ENCODE data around the gene ACTA2. TPM values are rescaled to one million over a fixed set of nuclear protein-coding genes. Genes with fewer than 3 reads are reported as not detected.

ACTA2 gene
- total RNA-seq, 6 experiments from 2014 or later, result 15.0 to 127 (median 80.7) TPM

GRCh38 chr10:88981435-88981834 is 28.9 kb upstream of the ACTA2 start:
- Histone ChIP-seq H3K4me3 (no peak overlapping the region), H3K36me3 (no peaks in the 10 kb centered on the region), H3K9me3 (no peaks in the 10 kb centered on the region), H3K27ac (peak overlapping the region in 2 of 3 donors; percentile 24 to 77), H3K27me3 (no peaks in the 10 kb centered on the region), H3K4me1 (peaks cover 0 to 32% (median 14%) of the 10 kb centered on the region in 4 donors)
- no peak for TF ChIP-seq POLR2A (IDR thresholded peaks at IDR 0.05)
- no peak for DNase-seq
- 55% methylated on average over 5 of the region's 5 CpGs for WGBS (ENCODE audit: insufficient coverage, low coverage, low lambda C conversion rate, missing lambda C conversion rate)
- intact Hi-C loops (cut with DNase I), result loop anchor here (5.0 to 10.0 kb wide), 2 partner anchors 44 to 47 kb away; no protein-coding TSS in a partner anchor
- ATAC-seq, result peak in 3 of 4 donors; percentile 7 to 24 (median 10)

- H3K9me3 ChIP-seq, result no peaks in the 10 kb centered on the region
- 57% methylated on average over 3 of the region's 4 CpGs for WGBS (ENCODE audit: insufficient coverage, low coverage, low lambda C conversion rate, missing lambda C conversion rate)
- peak overlapping the region in 2 of 3 donors; percentile 24 to 77 for H3K27ac ChIP-seq
- H3K27me3 ChIP-seq, result no peaks in the 10 kb centered on the region
- H3K4me1 ChIP-seq, result peaks cover 0 to 32% (median 15%) of the 10 kb centered on the region in 4 donors
- DNase-seq (no peak), ATAC-seq (peak; percentile 45 to 64 (median 53))
- H3K4me3 ChIP-seq, result no peak overlapping the region
- intact Hi-C loops (cut with DNase I), result loop anchor here (5.0 to 10.0 kb wide), 2 partner anchors 43 to 46 kb away; no protein-coding TSS in a partner anchor
- H3K36me3 ChIP-seq, result no peaks in the 10 kb centered on the region
- TF ChIP-seq CTCF (IDR thresholded peaks at IDR 0.05) (no peak), POLR2A (IDR thresholded peaks at IDR 0.05) (no peak)
These were observed 28.2 kb upstream of the ACTA2 start for GRCh38 chr10:88980800-88981199.

- Histone ChIP-seq H3K4me3 (no peak overlapping the region), H3K36me3 (no peaks in the 10 kb centered on the region), H3K9me3 (no peaks in the 10 kb centered on the region), H3K27me3 (no peaks in the 10 kb centered on the region), H3K4me1 (peaks cover 0 to 36% (median 18%) of the 10 kb centered on the region in 4 donors), H3K27ac (peak overlapping the region in 1 of 3 donors; percentile 77)
- 64% methylated on average over 4 of the region's 4 CpGs for WGBS (ENCODE audit: insufficient coverage, low coverage, low lambda C conversion rate, missing lambda C conversion rate)
- no peak for DNase-seq
- TF ChIP-seq POLR2A (IDR thresholded peaks at IDR 0.05), result no peak
- no peak for TF ChIP-seq CTCF (IDR thresholded peaks at IDR 0.05)
- intact Hi-C loops (cut with DNase I), result loop anchor here (5.0 to 10.0 kb wide), 2 partner anchors 43 to 45 kb away; no protein-coding TSS in a partner anchor
- ATAC-seq, result peak in 1 of 4 donors; percentile 3
These were observed 27.7 kb upstream of the ACTA2 start for GRCh38 chr10:88980247-88980646.

GRCh38 chr10:88979603-88980002 is 27.0 kb upstream of the ACTA2 start:
- peak; percentile 71 to 80 (median 76) for ATAC-seq
- Histone ChIP-seq H3K4me1 (peaks cover 0 to 36% (median 18%) of the 10 kb centered on the region in 4 donors), H3K27ac (peak overlapping the region; percentile 48 to 77 (median 55)), H3K9me3 (no peaks in the 10 kb centered on the region), H3K36me3 (no peaks in the 10 kb centered on the region), H3K4me3 (no peak overlapping the region), H3K27me3 (no peaks in the 10 kb centered on the region)
- no peak for DNase-seq
- TF ChIP-seq POLR2A (IDR thresholded peaks at IDR 0.05) (no peak), CTCF (IDR thresholded peaks at IDR 0.05) (no peak)
- 36% methylated on average over 4 of the region's 4 CpGs for WGBS (ENCODE audit: insufficient coverage, low coverage, low lambda C conversion rate, missing lambda C conversion rate)
- intact Hi-C loops (cut with DNase I), result loop anchor here (5.0 to 10.0 kb wide), 2 partner anchors 42 to 45 kb away; no protein-coding TSS in a partner anchor

GRCh38 chr10:88979153-88979562 is 26.6 kb upstream of the ACTA2 start:
- Histone ChIP-seq H3K4me3 (no peak overlapping the region), H3K27me3 (no peaks in the 10 kb centered on the region), H3K4me1 (peaks cover 0 to 39% (median 19%) of the 10 kb centered on the region in 4 donors), H3K27ac (peak overlapping the region; percentile 48 to 77 (median 55)), H3K9me3 (no peaks in the 10 kb centered on the region), H3K36me3 (no peaks in the 10 kb centered on the region)
- peak; percentile 39 to 49 (median 41) for ATAC-seq
- 12% methylated on average over 5 of the region's 5 CpGs for WGBS (ENCODE audit: insufficient coverage, low coverage, low lambda C conversion rate, missing lambda C conversion rate)
- DNase-seq, result no peak
- intact Hi-C loops (cut with DNase I), result no loop called here
- TF ChIP-seq CTCF (IDR thresholded peaks at IDR 0.05), result no peak
- no peak for TF ChIP-seq POLR2A (IDR thresholded peaks at IDR 0.05)
